ENCODE measurements around the gene KIAA0513. TPM values are rescaled to one million over a fixed set of nuclear protein-coding genes. Genes with fewer than 3 reads are reported as not detected.
A peak's percentile ranks its signal among the peaks of the same experiment; 100 is the strongest.
"Not testable (repeated sequence)": the region's sequence is repeated elsewhere in the genome, so short reads cannot be mapped to it uniquely, and the experiment has no call there.

KIAA0513 gene
- total and polyA plus RNA-seq, 9 donors = 2.8 to 12.8 (median 7.1) TPM

GRCh38 chr16:85029408-85029784 is 1.8 kb downstream of the KIAA0513 start:
- DNase-seq = peak in 1 of 5 donors; percentile 61
- 2 to 8% (median 4%) methylated on average over 4 of the region's 4 CpGs for WGBS, 3 donors
- H3K4me3 ChIP-seq = peak overlapping the region; percentile 84
- no peaks in the 10 kb centered on the region for H3K36me3 ChIP-seq
- intact Hi-C loops (cut with DNase I) = no loop called here
- TF ChIP-seq EP300 (IDR thresholded peaks at IDR 0.05) (no peak), CTCF (IDR thresholded peaks at IDR 0.05) (no peak), POLR2A (IDR thresholded peaks at IDR 0.05) (no peak)
- H3K4me1 ChIP-seq (ENCODE audit: insufficient read depth) = peaks cover 9% of the 10 kb centered on the region
- peak overlapping the region in 1 of 2 donors; percentile 64 for H3K27ac ChIP-seq
- H3K9me3 ChIP-seq = no peaks in the 10 kb centered on the region
- no peaks in the 10 kb centered on the region for H3K27me3 ChIP-seq

DNA sequence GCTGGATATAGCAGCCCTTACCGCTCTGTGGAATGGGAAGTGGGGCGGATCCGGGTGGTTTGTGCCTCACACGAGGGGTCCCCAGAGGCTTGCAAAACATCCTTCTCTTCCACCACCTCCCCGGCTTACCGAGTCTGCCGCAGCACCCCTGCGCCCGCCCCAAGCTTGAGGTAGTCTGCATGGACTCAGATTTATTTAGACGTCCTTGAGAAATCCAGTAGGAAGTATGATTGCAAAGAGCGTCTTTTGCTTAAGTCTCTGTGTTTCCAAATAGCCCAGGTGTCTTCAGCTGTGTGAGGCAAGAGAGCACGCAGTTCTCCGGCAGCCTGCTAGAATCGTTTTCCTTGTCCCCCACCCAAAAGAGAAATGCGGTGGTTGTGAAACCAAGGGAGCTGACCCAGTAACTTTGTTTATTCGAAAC is 2.4 kb downstream of the KIAA0513 start:
- 5 to 21% (median 6%) methylated on average over 16 of the region's 16 CpGs for WGBS, 3 donors
- no peaks in the 10 kb centered on the region for H3K36me3 ChIP-seq
- peak; percentile 46 to 75 (median 65) for DNase-seq
- H3K27me3 ChIP-seq = no peaks in the 10 kb centered on the region
- no peak overlapping the region for H3K4me3 ChIP-seq
- peaks cover 9% of the 10 kb centered on the region for H3K4me1 ChIP-seq (ENCODE audit: insufficient read depth)
- no peaks in the 10 kb centered on the region for H3K9me3 ChIP-seq
- TF ChIP-seq CTCF (IDR thresholded peaks at IDR 0.05) (no peak), POLR2A (IDR thresholded peaks at IDR 0.05) (peak; percentile 16)
- intact Hi-C loops (cut with DNase I) = loop anchor here in 1 of 4 donors (10.0 kb wide), 1 partner anchor 215 kb away; no protein-coding TSS in a partner anchor
- peak overlapping the region in 1 of 2 donors; percentile 64 for H3K27ac ChIP-seq

- WGBS, 3 donors = 82 to 84% (median 82%) methylated on average over 5 of the region's 5 CpGs
These were observed 3.9 kb downstream of the KIAA0513 start for GRCh38 chr16:85031451-85031850.

DNA sequence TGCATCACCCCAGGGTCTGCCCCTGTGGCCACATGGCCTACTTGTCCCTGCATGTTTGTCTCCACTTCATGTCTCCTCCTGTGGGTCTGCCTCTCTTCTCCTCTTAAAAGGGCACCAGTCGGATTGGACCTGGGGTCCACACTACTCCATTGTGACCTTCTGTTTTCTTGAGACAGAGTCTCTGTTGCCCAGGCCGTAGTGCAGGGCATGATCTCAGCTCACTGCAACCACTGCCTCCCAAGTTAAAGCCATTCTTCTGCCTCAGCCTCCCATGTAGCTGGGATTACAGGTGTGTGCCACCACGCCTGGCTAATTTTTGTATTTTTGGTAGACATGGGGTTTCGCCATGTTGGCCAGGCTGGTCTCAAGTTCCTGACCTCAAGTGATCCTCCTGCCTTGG is 4.6 kb downstream of the KIAA0513 start:
- WGBS, 3 donors = 96 to 99% (median 98%) methylated on average over 4 of the region's 4 CpGs
- intact Hi-C loops (cut with DNase I) = loop anchor here in 1 of 4 donors (10.0 kb wide), 1 partner anchor 213 kb away; no protein-coding TSS in a partner anchor
- DNase-seq; H3K36me3 ChIP-seq; H3K4me3 ChIP-seq; H3K4me1 ChIP-seq (ENCODE audit: insufficient read depth); H3K27ac ChIP-seq; H3K27me3 ChIP-seq; H3K9me3 ChIP-seq: not testable (repeated sequence)

More at GRCh38 chr16:85031451-85031850, 3.9 kb downstream of the KIAA0513 start:
- no peaks in the 10 kb centered on the region for H3K27me3 ChIP-seq
- no peak overlapping the region for H3K27ac ChIP-seq
- H3K4me1 ChIP-seq (ENCODE audit: insufficient read depth) = peaks cover 9% of the 10 kb centered on the region
- no peak for TF ChIP-seq EP300 (IDR thresholded peaks at IDR 0.05)
- no peak for TF ChIP-seq CTCF (IDR thresholded peaks at IDR 0.05)
- TF ChIP-seq POLR2A (IDR thresholded peaks at IDR 0.05) = no peak
- no peak overlapping the region for H3K4me3 ChIP-seq
- H3K9me3 ChIP-seq = no peaks in the 10 kb centered on the region
- DNase-seq = no peak
- intact Hi-C loops (cut with DNase I) = loop anchor here in 1 of 4 donors (10.0 kb wide), 1 partner anchor 213 kb away; no protein-coding TSS in a partner anchor
- H3K36me3 ChIP-seq = no peaks in the 10 kb centered on the region

GRCh38 chr16:85033171-85033570 is 5.6 kb downstream of the KIAA0513 start:
- H3K27ac ChIP-seq = no peak overlapping the region
- no peak for DNase-seq
- H3K9me3 ChIP-seq = no peaks in the 10 kb centered on the region
- H3K4me1 ChIP-seq (ENCODE audit: insufficient read depth) = peaks cover 8% of the 10 kb centered on the region
- intact Hi-C loops (cut with DNase I) = loop anchor here in 1 of 4 donors (10.0 kb wide), 1 partner anchor 212 kb away; no protein-coding TSS in a partner anchor
- H3K36me3 ChIP-seq = no peaks in the 10 kb centered on the region
- H3K4me3 ChIP-seq = no peak overlapping the region
- H3K27me3 ChIP-seq = no peaks in the 10 kb centered on the region
- WGBS, 3 donors = 89 to 94% (median 92%) methylated on average over 17 of the region's 17 CpGs
- TF ChIP-seq EP300 (IDR thresholded peaks at IDR 0.05) (no peak), CTCF (IDR thresholded peaks at IDR 0.05) (no peak), POLR2A (IDR thresholded peaks at IDR 0.05) (no peak)
